Common myeloid progenitor, CD34-positive (primary cell): ENCODE measurements around the gene ZC3H6.
"Not testable (repeated sequence)": the region's sequence is repeated elsewhere in the genome, so short reads cannot be mapped to it uniquely, and the experiment has no call there.

Source experiments
- CTCF ChIA-PET: fragments of 350-600 bp; sonication (Branson Sonifier 250); formaldehyde crosslinking; loops from one replicate; lab custom pipeline; 2021; ENCODE audit warnings: antibody characterized with exemption; lab: Charles Lee
- POLR2A ChIA-PET: fragments of 350-600 bp; sonication (Branson Sonifier 250); formaldehyde crosslinking; loops from one replicate; lab custom pipeline; 2021; ENCODE audit warnings: antibody characterized with exemption; lab: Charles Lee
- DNase-seq, 3 donors: peaks; one replicate each; pipeline versions ENCODE4 v3.0.0 to v3.0.0-alpha.2; 2013
- H3K27ac ChIP-seq, 2 experiments: 1 replicate in 1 of 2; 2 replicates in 1 of 2; pipeline ENCODE4 v1.7.0; 2013; ENCODE audit warnings: inconsistent platforms in 2 of 2, low read length in 2 of 2, mild to moderate bottlenecking in 2 of 2, low read depth in 1 of 2, moderate library complexity in 1 of 2; ENCODE audit not compliant: severe bottlenecking in 2 of 2, insufficient read depth in 1 of 2, poor library complexity in 1 of 2
- H3K27me3 ChIP-seq, 5 experiments: replicated peaks in 2 of 5; 1 replicate in 3 of 5; 2 replicates in 2 of 5; pipeline versions ENCODE4 v1.6.1 to v1.7.0; 2013; ENCODE audit warnings: low read length in 4 of 5, mild to moderate bottlenecking in 2 of 5, moderate library complexity in 2 of 5, inconsistent platforms in 1 of 5; ENCODE audit not compliant: insufficient read depth in 5 of 5, control insufficient read depth in 4 of 5
- H3K36me3 ChIP-seq, 4 experiments: 1 replicate in 2 of 4; 2 replicates in 2 of 4; pipeline versions ENCODE4 v1.6.1 to v1.7.0; 2013; ENCODE audit warnings: low read length in 3 of 4, control low read depth in 1 of 4, mild to moderate bottlenecking in 1 of 4; ENCODE audit not compliant: control insufficient read depth in 4 of 4, insufficient read depth in 4 of 4
- H3K4me1 ChIP-seq, 4 experiments: 1 replicate in 3 of 4; 2 replicates in 1 of 4; pipeline versions ENCODE4 v1.6.1 to v1.7.1; 2013; ENCODE audit warnings: low read length in 3 of 4, mild to moderate bottlenecking in 3 of 4, control low read depth in 1 of 4, inconsistent platforms in 1 of 4, moderate library complexity in 1 of 4; ENCODE audit not compliant: control insufficient read depth in 4 of 4, insufficient read depth in 4 of 4; ENCODE audit errors: control extremely low read depth in 1 of 4
- H3K4me3 ChIP-seq, 7 experiments: 1 replicate in 4 of 7; 2 replicates in 3 of 7; pipeline versions ENCODE4 v1.5.1 to v1.7.0; 2013; ENCODE audit warnings: mild to moderate bottlenecking in 7 of 7, low read length in 6 of 7, moderate library complexity in 6 of 7, inconsistent platforms in 2 of 7, low read depth in 2 of 7, control low read depth in 1 of 7; ENCODE audit not compliant: insufficient read depth in 4 of 7, control insufficient read depth in 1 of 7; ENCODE audit errors: extremely low read depth in 1 of 7
- H3K9me3 ChIP-seq, 5 experiments: 1 replicate in 4 of 5; 2 replicates in 1 of 5; pipeline versions ENCODE4 v1.6.1 to v1.7.1; 2013; ENCODE audit warnings: low read length in 4 of 5, mild to moderate bottlenecking in 2 of 5, inconsistent platforms in 1 of 5, low read depth in 1 of 5, moderate library complexity in 1 of 5; ENCODE audit not compliant: control insufficient read depth in 4 of 5, insufficient read depth in 2 of 5; ENCODE audit errors: control extremely low read depth in 1 of 5
- WGBS: methylation state at CpG from one replicate; pipeline ENCODE4 v1.1.5; 2013; ENCODE audit not compliant: insufficient coverage; 5-methylcytosine and 5-hydroxymethylcytosine counted together

The ZC3H6 gene

GRCh38 chr2:112339986-112340385 is 64.6 kb downstream of the ZC3H6 start:
- WGBS = no CpG with 5 or more reads among the region's 2 CpGs

GRCh38 chr2:112340475-112341267 is 65.3 kb downstream of the ZC3H6 start:
- H3K36me3 ChIP-seq = peaks cover 0 to 3% (median 0%) of the 10 kb centered on the region in 4 experiments
- WGBS = 98% methylated on average over 6 of the region's 9 CpGs
- H3K9me3 ChIP-seq = no peaks in the 10 kb centered on the region
- H3K4me3 ChIP-seq = no peak overlapping the region
- POLR2A ChIA-PET = no interaction called here
- H3K27ac ChIP-seq = no peak overlapping the region
- peaks cover 0 to 2% (median 0%) of the 10 kb centered on the region in 4 experiments for H3K4me1 ChIP-seq
- no peak for DNase-seq
- H3K27me3 ChIP-seq = no peaks in the 10 kb centered on the region
- CTCF ChIA-PET = no interaction called here

More at GRCh38 chr2:112339986-112340385, 64.6 kb downstream of the ZC3H6 start:
- Histone ChIP-seq H3K27ac (no peak overlapping the region), H3K27me3 (no peaks in the 10 kb centered on the region), H3K4me1 (peaks cover 0 to 2% (median 0%) of the 10 kb centered on the region in 4 experiments), H3K9me3 (no peaks in the 10 kb centered on the region), H3K4me3 (no peak overlapping the region), H3K36me3 (no peaks in the 10 kb centered on the region)
- no peak for DNase-seq
- ChIA-PET CTCF (no interaction called here), POLR2A (no interaction called here)

GRCh38 chr2:112342067-112342550 is 66.7 kb downstream of the ZC3H6 start:
- POLR2A ChIA-PET = no interaction called here
- no peak for DNase-seq
- Histone ChIP-seq H3K9me3 (no peaks in the 10 kb centered on the region), H3K27me3 (no peaks in the 10 kb centered on the region), H3K4me3 (no peak overlapping the region), H3K36me3 (peaks cover 0 to 3% (median 0%) of the 10 kb centered on the region in 4 experiments), H3K27ac (no peak overlapping the region), H3K4me1 (no peaks in the 10 kb centered on the region)
- WGBS = 100% methylated on average over 2 of the region's 2 CpGs
- CTCF ChIA-PET = interaction anchor here (0.7 kb wide), 1 partner anchor 125 kb away, joined by 5 read pairs; no protein-coding TSS in a partner anchor

GRCh38 chr2:112343827-112344585 is 68.6 kb downstream of the ZC3H6 start:
- no peak for DNase-seq
- H3K36me3 ChIP-seq = peaks cover 0 to 3% (median 0%) of the 10 kb centered on the region in 4 experiments
- no peaks in the 10 kb centered on the region for H3K4me1 ChIP-seq
- POLR2A ChIA-PET = no interaction called here
- H3K27me3 ChIP-seq = no peaks in the 10 kb centered on the region
- no peak overlapping the region for H3K27ac ChIP-seq
- CTCF ChIA-PET = no interaction called here
- H3K9me3 ChIP-seq = no peaks in the 10 kb centered on the region
- 86% methylated on average over 1 of the region's 1 CpG for WGBS
- H3K4me3 ChIP-seq = no peak overlapping the region

GRCh38 chr2:112345030-112346027 is 69.9 kb downstream of the ZC3H6 start:
- Histone ChIP-seq H3K4me1 (no peaks in the 10 kb centered on the region), H3K36me3 (peaks cover 0 to 3% (median 0%) of the 10 kb centered on the region in 4 experiments), H3K9me3 (no peaks in the 10 kb centered on the region), H3K4me3 (no peak overlapping the region), H3K27ac (no peak overlapping the region), H3K27me3 (no peaks in the 10 kb centered on the region)
- ChIA-PET POLR2A (no interaction called here), CTCF (no interaction called here)
- no peak for DNase-seq
- 94% methylated on average over 26 of the region's 30 CpGs for WGBS

- H3K4me1 ChIP-seq, H3K9me3 ChIP-seq, H3K27ac ChIP-seq, H3K36me3 ChIP-seq, POLR2A ChIA-PET, H3K4me3 ChIP-seq, H3K27me3 ChIP-seq, CTCF ChIA-PET: not testable (repeated sequence)
- WGBS = 70% methylated on average over 2 of the region's 2 CpGs
- peak in 1 of 3 donors; percentile 5 for DNase-seq
Observed at GRCh38 chr2:112352292-112352691, 76.9 kb downstream of the ZC3H6 start.
